GM12892 (cell line): Measurements from ENCODE around the gene NUAK2.
A peak's percentile ranks its signal among the peaks of the same experiment; 100 is the strongest.
"Not testable (repeated sequence)": the region's sequence is repeated elsewhere in the genome, so short reads cannot be mapped to it uniquely, and the experiment has no call there.

Experiments
- DNase-seq: peaks from one replicate; pipeline ENCODE4 v3.0.0; 2011; ENCODE audit not compliant: insufficient read length
- FAIRE-seq: peaks from 2 replicates; lab custom pipeline; 2011; peaks lifted over from hg19 to GRCh38; lab: Jason Lieb, UNC
- POLR2A ChIP-seq: IDR thresholded peaks from 2 replicates; pipeline ENCODE4 v1.6.1; 2011; ENCODE audit warnings: low read depth, low read length, control low read depth
- POLR2AphosphoS5 ChIP-seq: IDR thresholded peaks from 2 replicates; pipeline ENCODE4 v1.6.1; 2011; ENCODE audit warnings: low read depth, low read length, control low read depth
- TAF1 ChIP-seq: IDR thresholded peaks from 2 replicates; pipeline ENCODE4 v1.6.1; 2011; ENCODE audit warnings: low read depth, mild to moderate bottlenecking, control low read depth, low read length, borderline replicate concordance

Gene NUAK2

DNA sequence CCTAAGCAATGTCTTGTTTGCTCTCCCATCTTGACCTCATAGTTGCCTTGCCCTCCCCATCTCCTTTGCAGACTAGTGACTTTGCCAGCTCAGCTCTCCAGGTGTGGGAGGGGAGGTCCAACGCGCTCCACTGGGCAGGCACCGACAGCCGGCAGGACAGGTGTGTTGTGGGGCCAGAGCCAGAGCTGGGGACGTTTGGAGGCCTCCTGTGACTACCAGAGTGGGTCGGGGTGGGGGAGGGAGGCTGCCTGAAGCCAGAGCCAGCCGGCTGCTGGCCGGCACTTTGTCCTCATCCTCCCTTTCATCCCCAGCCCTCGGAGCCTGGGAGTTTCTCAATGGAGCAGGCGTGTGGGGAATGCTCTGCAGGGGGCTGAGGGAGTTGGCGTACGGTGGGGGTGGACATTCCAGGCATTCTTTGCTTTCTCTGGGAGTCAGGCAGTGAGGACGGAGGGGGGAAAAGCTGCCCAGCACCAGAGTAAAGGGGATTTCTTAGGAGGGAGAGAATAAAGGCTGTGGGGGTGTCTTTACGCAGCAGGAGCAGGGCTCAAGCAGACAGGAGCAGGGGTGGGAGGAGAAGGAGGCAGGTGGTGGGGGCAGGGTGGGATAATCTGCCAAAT lies 20.2 kb downstream of the NUAK2 start:
- FAIRE-seq (no peak), DNase-seq (no peak)
- TF ChIP-seq POLR2A (no peak), POLR2AphosphoS5 (no peak), TAF1 (no peak)

DNA sequence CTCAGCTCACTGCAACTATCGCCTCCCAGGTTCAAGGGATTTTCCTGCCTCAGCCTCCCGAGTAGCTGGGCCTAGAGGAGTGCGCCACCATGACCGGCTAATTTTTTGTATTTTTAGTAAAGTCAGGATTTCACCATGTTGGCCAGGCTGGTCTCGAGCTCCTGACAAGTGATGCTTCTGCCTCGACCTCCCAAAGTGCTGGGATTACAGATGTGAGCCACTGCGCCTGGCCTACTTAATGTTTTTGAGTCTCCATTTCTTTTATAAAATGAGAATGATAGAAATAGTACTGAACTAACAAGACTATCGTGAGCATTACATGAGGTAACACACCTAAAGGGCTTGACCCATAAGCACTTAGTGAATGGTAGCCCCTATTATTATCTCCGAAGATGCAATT lies 21.4 kb downstream of the NUAK2 start:
- FAIRE-seq = no peak
- DNase-seq = no peak
- no peak for TF ChIP-seq POLR2A

- no peak for FAIRE-seq
Measured at GRCh38 chr1:205298191-205298994, 23.2 kb downstream of the NUAK2 start.

GRCh38 chr1:205297546-205298177 lies 23.9 kb downstream of the NUAK2 start:
- FAIRE-seq, DNase-seq: not testable (repeated sequence)

More at GRCh38 chr1:205298191-205298994, 23.2 kb downstream of the NUAK2 start:
- no peak for DNase-seq
- no peak for TF ChIP-seq TAF1
- no peak for TF ChIP-seq POLR2AphosphoS5
- no peak for TF ChIP-seq POLR2A

DNA sequence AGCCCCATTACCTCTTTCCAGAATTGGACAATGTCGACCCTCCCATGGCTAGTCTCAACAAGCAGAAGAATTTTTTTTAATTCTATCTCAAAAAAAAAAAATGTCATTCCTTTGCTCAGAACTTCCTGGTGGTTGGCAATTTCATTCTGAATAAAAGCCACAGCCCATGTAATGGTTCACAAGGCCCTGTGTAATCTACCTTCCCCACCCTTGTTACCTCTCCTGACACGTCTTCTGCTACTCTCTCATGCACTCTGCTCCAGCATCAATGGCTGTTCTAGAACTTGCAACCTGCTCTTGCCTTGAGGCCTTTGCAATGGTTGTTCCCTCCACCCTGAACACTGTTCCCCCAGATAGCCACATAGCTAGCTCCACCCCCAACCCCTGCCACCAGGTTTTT lies 25.4 kb downstream of the NUAK2 start:
- no peak for TF ChIP-seq POLR2A
- TF ChIP-seq POLR2AphosphoS5 = no peak
- no peak for TF ChIP-seq TAF1
- FAIRE-seq (no peak), DNase-seq (no peak)

DNA sequence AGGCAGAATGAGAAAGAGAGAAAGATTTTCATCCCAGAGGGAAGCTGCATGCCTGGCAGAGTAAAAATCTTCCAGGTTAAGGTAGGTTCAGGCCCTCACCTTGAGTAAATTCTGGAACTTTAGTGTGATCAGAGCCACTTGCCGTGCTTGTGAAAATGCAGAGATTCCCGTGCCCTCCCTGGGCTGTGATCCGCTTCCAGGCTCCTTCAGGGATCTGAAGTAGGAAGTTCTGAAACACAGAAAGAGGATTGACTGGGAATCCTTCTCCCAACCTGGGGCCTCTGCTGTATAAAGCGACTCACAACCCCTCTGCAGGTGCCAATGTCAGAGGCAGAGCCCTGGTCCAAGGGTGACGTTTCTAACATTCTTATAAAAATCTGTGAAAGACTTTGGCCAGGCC lies 26.6 kb downstream of the NUAK2 start:
- no peak for FAIRE-seq

DNA sequence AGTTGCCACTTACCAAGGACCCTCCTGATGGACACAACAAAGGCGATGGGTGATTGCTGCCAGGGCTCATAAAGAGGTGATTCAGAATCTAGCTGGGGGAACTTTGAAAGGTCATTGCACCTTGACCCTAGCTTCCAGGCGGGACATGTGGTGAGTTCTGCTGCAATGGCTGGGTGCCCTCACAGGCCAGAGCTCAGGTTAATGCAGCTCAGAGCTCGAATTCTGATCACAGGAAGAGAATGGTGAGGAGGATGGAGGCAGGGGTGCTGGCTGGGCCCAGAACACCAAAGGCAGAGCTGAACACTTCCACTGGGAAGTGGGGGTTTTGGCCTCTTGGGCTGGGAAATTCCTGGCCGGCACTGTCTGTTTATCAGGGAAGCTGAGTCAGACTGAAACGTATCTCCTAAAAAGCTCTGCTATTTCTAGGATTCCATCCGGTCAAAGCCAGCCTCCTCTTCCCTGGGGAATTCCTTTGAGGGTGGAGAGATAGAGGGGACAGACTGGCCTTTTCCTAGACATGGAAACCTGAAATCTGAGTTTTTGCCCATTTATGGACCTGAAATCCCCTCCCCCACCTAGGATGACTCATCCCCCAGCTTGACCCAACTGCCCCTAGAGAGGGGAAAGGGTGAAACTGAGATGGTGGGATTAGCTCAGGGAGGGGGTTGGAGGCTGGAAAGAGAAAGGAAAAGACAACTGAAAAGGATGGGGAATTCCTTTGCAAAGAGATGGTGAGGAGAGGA lies 27.2 kb downstream of the NUAK2 start:
- DNase-seq (no peak), FAIRE-seq (peak; percentile 17)
- TF ChIP-seq POLR2A (no peak), TAF1 (no peak), POLR2AphosphoS5 (no peak)

More for the DNA sequence above, 26.6 kb downstream of the NUAK2 start:
- TF ChIP-seq TAF1 = no peak
- no peak for TF ChIP-seq POLR2AphosphoS5
- TF ChIP-seq POLR2A = no peak
- no peak for DNase-seq

- no peak for DNase-seq
- TF ChIP-seq POLR2A (no peak), POLR2AphosphoS5 (no peak), TAF1 (no peak)
- FAIRE-seq = no peak
Measured at GRCh38 chr1:205293350-205294074, 28.0 kb downstream of the NUAK2 start.

GRCh38 chr1:205291596-205291995 lies 29.9 kb downstream of the NUAK2 start:
- DNase-seq = no peak
- FAIRE-seq = no peak
- no peak for TF ChIP-seq TAF1
- TF ChIP-seq POLR2AphosphoS5 = no peak
- TF ChIP-seq POLR2A = no peak

DNA sequence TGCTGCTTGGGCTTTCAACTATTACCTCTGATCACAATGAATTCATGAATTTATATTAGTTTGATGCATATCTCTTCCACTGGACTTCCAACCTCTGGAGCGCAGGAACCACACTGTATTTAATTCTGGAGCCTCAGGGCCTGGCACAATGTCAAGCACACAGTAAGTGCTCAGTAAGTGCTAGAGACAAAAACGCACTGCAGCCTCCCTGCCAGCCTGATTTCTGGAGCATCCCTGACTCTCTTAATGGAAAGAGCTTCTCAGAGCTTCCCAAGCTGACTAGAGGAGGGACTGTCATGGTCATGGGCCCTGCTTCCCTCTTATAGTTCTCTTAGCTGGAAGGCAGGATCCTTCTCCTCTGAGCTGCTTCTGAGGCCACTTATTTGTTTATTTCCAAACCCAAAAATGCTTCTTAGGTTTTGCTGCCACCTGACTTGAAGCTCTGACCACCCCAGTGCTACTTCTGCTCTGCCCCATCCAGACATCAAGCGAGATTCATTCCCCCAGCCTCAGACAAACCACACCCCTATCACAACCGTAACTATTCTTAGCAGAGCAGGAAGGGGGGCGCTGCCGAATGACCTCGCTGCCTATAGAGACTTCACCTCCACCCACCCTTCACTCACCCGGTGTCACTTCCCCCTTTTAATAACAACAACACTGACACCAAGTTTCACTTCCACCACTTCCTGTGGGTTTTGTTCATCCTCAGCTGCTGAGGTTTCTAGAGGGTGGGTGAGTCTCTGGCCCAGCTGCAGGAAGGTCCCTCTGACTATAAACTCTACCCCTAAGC lies 33.6 kb downstream of the NUAK2 start:
- FAIRE-seq = peak; percentile 94
- DNase-seq = peak; percentile 77
- TF ChIP-seq TAF1 (no peak), POLR2AphosphoS5 (peak; percentile 52; the same call in 1 of the 2 replicates)
